Stimulated activated CD8-positive, alpha-beta memory T cell treated with anti-CD3 and anti-CD28 coated beads, Interleukin-15, amount 100 ng/mL, for 48 hours (primary cell): ENCODE results near the gene TMEM198.

Source experiments
- DNase-seq, 2 donors: peaks; one replicate each; pipeline ENCODE4 v3.0.0-alpha.2; 2020; ENCODE audit warnings: low read depth in 2 of 2

TMEM198 gene

DNA sequence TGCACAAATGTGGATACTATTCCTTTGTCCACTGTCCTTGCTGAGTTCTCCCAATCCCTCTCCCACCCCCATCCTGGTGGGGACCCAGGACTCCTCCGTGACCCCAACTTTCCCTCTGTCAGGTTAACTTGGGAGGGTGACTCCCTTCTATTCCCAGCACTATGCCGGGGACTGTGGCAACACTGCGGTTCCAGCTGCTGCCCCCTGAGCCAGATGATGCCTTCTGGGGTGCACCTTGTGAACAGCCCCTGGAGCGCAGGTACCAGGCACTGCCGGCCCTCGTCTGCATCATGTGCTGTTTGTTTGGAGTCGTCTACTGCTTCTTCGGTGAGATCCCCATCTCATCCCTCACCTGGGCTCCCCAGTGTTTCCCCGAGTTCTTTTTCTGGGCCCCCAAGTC, 739 bp downstream of the TMEM198 start:
- DNase-seq = no peak

DNA sequence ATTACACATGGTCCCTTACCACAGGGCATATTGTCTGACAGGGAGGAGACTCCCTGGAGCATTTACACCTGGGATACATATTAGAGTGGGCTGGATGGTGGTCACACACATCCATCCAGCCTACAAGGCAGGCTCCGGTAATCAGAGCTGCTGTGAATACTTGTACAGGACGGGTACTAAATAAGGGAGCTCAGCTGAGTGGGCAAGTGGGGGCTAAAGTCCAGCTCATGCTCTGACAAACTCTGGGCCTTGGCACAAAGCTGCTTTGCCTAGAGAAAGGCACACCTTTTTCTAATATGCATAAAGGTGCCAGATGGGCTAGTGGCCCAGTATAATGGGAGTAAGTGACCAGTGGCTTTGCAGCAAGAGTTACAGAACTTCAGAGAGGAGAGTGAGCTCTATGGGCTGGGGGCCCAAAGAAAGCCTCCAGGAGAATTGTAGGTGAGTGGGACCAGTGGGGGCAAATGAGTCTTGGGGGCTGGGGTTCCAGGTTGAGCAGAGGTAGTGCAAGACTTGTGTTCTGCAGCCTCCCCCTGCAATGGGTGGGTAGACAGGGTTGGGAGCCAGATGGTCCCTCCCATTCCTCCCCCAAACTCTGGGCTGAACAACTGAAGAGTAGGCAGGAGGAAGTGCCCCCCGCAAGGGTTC, 1.6 kb downstream of the TMEM198 start:
- DNase-seq = no peak

DNA sequence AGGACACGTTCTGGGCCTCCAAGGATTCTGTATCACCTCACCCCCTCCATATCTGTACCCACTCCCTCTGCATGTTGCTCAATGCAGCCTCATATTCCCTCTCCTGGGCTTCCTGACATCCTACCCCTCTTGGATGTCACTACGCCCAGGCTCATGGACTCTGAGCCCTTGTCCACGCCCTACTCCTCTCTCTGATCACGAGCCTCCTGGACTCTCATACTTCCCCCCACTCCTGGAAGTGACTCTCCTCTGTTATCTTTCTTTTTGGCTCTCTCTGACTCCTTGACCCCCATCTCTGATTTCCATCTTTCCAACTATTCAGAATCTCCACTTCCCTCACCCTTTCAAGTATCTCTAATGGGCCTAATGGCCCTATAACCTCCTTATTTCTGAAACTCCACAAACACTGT, 2.1 kb downstream of the TMEM198 start:
- no peak for DNase-seq

DNA sequence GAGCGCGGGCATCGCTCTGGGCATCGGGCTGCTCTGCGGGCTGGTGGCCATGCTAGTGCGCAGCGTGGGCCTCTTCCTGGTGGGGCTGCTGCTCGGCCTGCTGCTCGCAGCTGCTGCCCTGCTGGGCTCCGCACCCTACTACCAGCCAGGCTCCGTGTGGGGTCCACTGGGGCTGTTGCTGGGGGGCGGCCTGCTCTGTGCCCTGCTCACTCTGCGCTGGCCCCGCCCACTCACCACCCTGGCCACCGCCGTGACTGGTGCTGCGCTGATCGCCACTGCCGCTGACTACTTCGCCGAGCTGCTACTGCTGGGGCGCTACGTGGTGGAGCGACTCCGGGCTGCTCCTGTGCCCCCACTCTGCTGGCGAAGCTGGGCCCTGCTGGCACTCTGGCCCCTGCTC, 3.8 kb downstream of the TMEM198 start:
- DNase-seq = no peak

DNA sequence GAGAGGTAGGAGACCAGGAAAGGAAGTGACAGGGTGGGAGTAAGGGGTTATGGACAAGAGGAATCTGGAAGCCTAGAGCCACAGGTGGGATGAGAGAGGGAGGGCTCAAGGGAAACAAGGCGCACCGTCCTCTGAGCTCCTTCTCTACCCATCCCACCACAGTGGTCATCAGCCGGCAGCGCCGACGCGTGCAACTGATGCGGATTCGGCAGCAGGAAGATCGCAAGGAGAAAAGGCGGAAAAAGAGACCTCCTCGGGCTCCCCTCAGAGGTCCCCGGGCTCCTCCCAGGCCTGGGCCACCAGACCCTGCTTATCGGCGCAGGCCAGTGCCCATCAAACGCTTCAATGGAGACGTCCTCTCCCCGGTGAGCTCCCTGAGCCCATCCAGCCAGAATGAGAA, 5.2 kb downstream of the TMEM198 start:
- DNase-seq = no peak

DNA sequence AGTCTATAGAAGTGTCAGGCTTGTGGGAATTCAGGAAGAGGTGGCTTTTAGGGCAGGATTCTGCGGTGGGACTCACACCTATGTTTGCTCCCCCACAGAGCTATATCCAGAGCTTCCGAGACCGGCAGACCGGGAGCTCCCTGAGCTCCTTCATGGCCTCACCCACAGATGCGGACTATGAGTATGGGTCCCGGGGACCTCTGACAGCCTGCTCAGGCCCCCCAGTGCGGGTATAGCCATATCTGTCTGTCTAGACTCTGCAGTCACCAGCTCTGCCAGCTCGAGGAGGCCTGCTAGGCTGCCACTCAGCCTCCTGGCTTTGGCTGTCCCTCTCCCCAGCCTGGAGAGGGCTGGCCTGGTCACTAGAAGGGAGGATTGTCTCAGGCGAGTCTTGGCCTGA, 5.8 kb downstream of the TMEM198 start:
- no peak for DNase-seq

DNA sequence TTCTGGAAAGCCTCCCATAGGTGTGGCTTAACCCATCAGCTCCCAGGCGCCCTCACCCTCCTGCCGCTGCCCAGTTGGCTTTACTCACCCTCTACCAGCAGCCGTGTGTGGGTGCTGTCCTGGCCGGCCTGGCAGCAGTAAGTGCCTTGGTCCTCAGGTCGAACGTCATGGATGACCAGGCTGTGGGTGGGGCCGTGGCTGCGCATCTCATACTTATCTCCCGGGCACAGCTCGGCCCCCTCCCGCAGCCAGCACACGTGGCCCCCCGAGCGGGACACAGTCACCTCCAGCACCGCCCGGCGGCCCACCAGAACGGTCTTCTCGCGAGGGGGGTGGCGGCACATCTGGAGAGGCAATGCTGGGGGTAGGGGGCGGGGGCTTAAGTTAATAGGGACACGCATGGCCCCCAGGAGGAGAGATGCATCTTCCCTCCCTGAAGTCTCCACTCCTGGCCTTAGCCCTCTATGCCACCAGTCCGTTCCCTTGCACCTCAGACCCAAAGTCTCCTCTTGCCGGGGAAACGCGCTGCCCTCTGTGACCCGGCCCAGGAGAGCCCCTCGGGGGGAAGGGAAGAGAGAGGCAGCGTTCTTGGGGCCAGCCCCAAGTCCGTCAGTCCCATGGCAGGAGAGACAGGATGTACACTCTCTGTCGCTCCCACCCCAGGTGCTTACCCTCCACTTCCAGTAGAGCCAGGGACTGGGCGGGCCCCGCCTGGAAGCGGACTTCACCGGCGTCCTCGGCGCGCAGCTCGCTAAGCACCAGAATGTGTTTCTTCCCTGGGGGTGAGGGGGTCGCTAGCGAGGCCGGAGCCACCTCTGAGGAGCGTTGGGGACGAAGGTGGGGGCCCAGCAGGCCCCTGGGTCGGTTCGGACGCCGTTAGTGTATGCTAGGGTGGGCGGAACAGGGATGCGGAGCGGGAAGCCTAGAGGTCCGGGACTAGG, 7.9 kb downstream of the TMEM198 start:
- no peak for DNase-seq

DNA sequence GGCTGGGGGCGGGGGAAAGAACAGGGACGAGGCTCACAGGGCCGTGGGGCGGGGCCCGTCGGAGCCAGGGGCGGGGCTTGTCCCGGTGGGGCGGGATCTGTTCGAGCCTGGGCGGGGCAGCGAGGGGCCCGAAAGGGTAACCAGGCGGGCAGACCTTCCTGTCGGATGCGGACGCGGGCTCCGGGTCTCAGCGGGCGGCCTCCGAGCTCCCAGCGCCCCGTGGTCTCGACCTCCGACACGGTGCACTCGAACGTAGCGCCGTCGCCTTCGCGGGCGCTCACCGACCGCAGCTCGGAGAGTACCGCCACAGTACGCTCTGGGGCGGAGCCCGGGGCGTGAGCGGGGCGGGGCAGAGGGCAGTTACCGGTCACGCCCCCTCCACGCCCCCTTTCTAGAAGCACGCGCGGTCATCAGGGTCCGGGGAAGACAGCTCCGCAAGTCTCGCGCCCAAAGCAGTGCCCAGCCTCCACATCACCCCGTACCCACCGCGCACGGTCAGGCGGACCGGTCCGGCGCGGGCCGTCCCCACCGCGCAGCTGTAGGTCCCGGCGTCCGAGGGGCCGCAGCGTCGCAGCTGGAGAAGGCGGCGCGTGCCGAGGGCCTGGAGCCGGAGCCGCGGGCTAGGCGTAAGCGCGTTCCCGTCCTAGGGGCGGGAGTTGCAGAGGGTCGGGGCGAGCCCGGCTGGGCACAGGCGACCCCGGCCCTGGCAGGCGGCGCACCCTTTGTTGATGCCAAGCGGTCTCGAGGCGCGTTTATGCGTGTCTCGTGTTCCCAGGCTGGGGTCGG, 8.7 kb downstream of the TMEM198 start:
- DNase-seq = peak; percentile 59 to 70

DNA sequence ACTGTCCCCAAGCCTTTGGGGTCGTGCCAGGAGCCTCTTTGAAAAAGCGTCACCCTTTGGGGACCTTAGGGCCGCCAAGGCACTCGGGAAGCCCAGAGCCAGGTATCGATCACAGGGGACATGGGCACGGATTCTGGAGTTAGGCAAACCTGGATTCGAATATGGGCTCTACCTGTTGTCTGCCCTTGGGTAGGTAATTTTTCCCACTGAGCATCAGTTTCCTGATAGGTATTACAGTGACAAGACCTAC, 9.3 kb downstream of the TMEM198 start:
- DNase-seq = no peak

DNA sequence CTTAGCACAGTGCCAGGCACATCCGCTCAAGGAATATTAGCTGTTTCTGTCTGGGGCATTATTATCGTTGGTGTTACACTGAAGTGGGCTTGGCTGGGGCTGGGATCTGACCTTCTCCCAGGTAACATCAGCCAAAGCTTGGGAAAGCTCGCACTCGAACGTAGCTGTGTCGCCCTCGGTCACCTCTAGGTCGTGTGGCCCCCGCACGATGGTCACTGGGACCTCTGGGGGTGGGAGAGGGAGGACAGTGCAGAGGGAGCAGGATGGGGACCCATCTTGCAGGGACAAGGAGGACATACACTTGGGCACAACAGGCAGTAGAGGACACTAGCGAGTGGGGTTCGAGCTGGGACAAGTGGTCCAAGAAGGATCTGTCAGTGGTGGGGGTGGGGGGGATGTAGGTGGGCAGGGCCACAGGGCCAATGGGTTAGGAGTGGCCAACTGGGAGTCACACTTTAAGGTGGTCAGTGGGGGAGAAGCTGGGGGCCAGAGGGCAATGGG, 9.7 kb downstream of the TMEM198 start:
- no peak for DNase-seq

DNA sequence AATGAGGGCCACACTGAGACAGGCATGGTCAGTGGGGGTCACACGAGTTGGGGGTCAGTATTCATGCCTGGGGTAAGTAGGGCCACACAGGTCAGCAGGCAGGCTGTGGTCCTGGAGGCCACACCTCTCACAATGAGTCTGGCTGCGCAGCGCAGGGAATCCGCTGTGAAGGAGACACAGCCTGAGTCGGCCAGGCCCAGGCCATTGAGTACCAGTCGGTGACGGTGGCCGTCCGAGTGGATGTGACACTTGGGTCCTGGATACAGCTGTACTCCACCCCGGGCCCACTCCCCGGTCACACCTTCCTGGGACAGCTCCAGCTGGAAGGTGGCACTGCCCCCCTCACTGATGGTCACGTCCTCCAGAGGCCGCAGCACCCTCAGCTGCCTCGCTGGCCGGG, 10.5 kb downstream of the TMEM198 start:
- no peak for DNase-seq

DNA sequence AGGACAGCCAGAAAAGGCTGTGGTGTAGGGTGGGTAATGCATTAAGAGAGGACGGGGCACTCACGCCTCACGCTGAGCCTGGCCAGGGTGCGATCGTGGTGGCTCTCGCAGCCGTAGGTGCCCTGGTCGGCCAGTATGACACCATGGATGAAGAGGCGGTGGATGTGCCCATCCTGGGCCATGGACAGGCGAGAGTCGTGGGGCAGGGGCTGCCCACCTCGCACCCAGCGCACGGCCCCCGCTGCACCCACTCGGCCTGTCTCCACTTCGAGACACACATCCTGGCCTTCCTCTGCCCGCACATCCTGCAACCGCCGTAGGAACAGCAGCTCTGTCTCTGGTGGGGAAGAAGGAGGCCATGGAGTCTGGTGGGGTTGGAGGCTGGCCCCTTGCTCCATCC, 12.1 kb downstream of the TMEM198 start:
- DNase-seq = no peak

DNA sequence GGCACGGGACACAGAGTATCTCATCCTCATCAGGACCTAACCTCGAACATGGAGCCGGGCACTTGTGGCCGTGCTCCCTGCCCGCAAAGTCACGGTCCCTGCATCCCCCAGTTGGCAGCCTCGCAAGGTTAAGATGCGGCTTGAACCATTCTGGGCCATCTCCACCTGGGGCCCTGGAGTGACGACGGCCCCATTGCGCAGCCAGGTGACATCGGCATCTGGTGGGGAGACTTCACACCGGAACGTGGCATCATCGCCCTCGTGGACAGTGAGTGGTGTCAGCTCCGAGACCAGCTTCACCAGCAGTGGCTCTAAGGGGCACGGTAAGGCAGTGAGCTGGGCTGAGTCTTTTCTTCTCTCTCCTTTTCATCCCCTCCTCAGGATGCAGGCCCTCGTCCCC, 12.6 kb downstream of the TMEM198 start:
- no peak for DNase-seq

DNA sequence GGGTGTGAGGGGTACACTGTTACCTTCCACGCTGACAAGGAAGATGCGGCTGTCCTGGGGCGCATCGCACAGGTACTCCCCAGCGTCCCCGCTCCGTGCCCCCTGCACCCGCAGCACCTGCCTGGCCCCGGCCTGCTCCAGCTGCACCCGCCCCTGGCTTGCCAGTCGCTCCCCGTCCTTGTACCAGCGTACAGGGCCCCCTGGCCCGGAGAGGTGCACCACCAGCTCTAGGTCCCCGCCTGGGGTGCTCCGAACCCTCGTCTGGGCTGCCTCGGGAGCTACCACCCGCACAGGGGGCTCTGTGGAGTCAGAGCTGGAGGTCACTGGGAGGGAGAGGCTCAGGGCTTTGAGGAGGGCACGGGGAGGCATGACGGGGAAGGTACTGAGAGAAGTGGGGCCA, 13.5 kb downstream of the TMEM198 start:
- DNase-seq = no peak

DNA sequence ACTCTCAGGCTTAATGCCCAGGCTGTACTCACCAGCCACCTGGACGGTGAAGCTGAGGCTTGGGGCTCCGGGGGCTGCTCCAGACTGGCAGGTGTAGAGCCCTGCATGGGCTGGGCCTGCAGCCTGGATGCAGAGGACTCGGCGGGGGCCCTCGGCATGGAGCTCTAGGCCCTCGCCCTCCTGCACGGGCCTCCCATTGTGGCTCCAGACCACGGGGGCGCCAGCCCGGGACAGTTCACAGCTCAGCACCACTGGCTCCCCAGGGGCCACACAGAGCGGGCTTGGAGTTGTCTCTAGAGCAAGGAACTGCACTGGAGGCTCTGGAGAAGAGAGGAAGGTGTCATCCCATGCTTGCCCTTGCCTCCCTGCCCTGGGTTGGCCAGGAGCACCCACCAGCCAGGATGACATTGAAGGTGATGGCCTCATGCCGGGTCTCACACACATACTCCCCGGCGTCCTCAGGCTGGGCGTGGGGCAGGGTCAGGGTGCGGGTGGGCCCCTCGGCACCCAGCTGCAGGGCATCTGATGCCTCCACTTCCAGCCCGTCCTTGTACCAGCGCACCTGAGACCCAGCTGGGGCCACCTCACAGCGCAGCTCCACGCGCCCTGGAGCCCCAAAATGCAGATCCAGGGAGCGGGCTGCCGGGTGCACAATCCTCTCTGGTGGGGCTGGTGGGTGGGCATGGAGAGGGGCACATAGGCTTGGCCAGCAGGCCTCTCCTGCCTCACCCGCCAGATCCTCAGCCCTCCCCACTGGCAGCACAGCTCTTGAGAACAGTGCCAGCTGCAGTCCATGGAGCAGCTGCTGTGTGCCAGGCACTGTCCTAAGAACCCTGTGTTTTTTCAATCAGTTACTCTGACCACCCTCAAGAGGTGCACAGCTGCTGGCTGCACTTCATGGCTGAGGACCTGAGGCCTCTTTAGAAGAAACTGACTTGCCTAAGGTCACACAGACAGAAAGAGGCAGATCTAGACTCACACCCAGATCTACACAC, 14.3 kb downstream of the TMEM198 start:
- no peak for DNase-seq

DNA sequence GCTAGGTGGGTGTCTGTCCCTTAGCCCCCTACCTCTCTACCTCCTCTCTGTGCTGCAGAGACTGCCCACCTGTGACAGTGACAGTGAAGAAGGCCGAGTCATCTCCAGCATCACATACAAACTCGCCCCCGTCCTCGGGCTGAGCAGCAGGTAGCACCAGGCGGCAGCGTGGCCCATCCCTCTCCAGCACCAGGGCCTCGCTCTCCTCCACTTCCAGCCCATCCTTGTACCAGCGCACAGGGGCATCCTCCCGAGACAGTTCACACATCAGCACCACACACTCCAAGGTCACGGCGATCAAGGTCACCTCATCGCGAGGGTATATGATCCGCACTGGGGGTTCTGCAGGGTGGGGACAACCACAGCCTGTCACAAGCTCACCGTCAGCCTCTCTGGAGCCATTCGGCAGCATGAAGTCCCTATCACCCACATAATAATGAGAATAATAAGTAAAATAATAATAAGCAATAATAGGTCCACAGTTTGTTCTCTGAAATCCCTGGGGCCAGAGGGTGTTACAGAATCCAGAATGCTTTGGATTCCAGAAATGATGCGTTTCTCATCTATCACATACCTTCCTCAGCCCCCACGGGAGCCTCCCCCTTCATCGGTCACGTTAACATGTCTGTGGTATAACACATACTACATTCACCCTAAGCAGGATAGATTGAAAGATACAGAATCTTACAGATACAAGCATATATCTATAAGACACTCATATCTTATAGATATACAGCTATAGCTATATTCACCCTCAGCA, 15.5 kb downstream of the TMEM198 start:
- no peak for DNase-seq

DNA sequence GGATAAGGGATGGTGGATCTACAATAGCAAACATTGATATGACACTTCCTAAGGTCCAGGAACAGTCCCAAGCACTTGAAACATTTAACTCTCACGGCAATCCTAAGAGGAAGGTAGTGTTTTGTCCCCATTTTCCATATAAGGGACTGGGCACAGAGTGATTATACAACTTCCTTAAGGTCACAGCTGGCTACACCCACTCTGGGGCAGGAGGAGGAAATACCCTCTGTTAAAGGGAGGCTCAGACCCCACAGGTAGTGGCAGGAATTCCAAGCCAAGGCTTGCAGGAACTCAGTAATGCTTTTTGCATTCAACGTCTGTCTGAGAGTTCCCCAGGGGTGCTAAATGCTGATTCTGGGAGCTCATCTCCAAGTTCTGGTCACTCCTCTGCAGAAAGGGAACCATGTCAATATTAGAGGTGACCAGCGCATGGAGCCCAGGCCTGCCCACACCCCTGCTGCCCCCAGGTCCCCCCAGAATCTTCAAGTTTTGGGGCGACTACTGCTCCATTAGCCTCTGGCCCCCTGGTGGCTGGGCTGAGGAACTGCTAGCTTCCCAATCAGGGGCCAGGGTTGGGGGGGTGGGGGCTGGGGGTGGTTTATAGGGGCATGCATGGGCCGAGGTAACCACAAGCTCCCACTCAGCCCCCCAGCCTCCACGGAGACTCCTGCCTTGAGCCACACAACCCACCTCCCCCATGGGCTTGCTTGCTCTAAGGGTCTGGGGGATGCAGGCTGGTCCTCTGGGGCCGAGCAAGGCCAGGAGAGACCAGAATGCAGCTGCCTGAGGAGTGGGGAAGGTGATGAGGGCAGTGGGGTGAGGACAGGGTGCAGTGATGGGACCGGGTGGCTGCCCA, 16.4 kb downstream of the TMEM198 start:
- no peak for DNase-seq

DNA sequence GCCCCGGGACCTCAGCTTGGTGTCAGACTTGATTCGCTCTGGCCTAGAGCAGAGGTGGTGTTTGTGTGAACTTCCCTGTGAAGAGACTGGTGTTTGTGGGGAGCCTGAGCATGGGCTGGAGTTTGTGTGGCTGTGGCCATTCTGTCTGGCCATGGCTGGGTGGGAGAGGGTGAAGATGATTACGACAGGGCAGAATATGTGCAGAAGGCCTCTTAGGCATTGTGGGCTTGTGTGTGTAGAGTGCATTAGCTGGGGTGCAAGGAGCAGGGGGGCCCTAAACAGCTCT, 17.0 kb downstream of the TMEM198 start:
- DNase-seq = no peak

DNA sequence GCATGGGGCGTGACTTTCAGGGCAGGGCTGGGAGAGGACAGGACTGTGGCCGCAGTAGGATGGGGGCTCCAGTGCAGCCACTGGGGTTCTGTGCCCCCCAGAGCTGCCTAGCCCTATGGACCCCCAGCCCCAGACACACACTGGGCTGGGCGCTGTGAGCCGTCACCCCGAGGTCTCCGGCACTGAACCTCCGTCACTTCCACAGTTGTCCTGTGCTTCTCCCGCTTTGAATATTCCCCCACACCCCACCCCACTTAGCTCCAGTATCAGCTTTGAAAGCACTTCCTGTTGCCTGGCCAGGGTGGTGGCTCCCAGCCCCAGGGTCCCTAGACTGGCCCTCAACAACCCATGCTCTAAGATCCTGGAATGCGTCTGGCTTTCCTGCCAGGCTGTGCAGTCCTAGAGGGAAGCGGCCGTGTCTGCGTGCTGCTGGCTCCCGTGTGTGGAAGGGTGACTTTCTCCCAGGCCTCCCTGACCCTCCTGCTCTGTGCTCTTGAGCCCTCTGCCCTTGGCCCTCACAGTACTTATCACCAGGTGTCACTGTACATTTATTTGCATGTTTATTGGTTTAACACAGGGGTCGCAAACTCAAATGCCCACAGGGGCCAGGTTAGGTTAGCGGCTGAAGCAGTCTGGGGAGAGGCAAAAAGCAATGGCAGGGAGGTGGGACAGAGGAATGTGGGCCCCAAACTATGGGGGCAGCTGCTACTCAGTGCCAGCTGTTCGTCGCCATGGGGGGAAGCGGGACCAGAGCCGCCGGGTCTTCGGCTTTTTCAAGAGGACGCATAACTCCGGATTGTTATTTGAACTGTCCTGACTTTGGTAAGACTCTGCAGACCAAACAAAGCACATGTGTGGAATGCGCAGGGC, 17.6 kb downstream of the TMEM198 start:
- no peak for DNase-seq
